Keratinocyte (primary cell): ENCODE measurements around the gene CLN6.

ENCODE experiments used
- CTCF ChIP-seq, 3 experiments: IDR thresholded peaks in 1 of 3; conservative IDR thresholded peaks in 1 of 3; optimal IDR thresholded peaks in 1 of 3; 2 replicates in 2 of 3; 3 replicates in 1 of 3; pipeline versions ENCODE3 to v1.5.1; 2011; ENCODE audit warnings: low read length in 3 of 3, mild to moderate bottlenecking in 3 of 3, moderate library complexity in 2 of 3, control low read depth in 1 of 3, inconsistent platforms in 1 of 3; ENCODE audit not compliant: insufficient read depth in 2 of 3; ENCODE audit errors: extremely low read depth in 1 of 3
- EZH2 ChIP-seq: IDR thresholded peaks from one replicate; pipeline ENCODE4 v1.6.1; 2012; ENCODE audit warnings: inconsistent platforms, mild to moderate bottlenecking, low read length, moderate library complexity

DNA sequence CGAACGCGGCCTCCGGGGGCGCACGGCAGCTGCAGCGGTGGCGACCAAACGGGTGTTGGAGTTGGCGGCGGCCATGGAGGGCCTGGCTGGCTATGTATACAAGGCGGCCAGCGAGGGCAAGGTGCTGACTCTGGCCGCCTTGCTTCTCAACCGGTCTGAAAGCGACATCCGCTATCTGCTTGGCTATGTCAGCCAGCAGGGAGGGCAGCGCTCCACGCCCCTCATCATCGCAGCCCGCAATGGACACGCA lies 48.7 kb upstream of the CLN6 start:
- TF ChIP-seq EZH2: no peak
- TF ChIP-seq CTCF (optimal IDR thresholded peaks at IDR 0.05 in 1 of 3, IDR thresholded peaks at IDR 0.05 in 1 of 3, conservative IDR thresholded peaks at IDR 0.05 in 1 of 3; ENCODE audit: extremely low read depth in 1 of 3, insufficient read depth in 2 of 3, low read length in 3 of 3): peak in 2 of 3 experiments; percentile 19 to 33
